Gastrocnemius medialis (tissue), 4 donors: ENCODE data around the gene PARS2. TPM values are rescaled to one million over a fixed set of nuclear protein-coding genes. Genes with fewer than 3 reads are reported as not detected.

Experiments
- ATAC-seq, 2 donors: fragments of 150-250 bp; one replicate each; pipeline ENCODE4 v1.9.1; 2016
- DNase-seq, 2 donors: peaks; one replicate each; pipeline ENCODE4 v3.0.0-alpha.2; 2019
- H3K27ac ChIP-seq, 4 donors: fragments of 200-600 bp; sonication (generic); 1 replicate in 1 of 4; 2 replicates in 3 of 4; pipeline ENCODE4 v1.5.1; 2016 to 2018; ENCODE audit warnings: mild to moderate bottlenecking in 2 of 4, moderate library complexity in 1 of 4
- H3K27me3 ChIP-seq, 3 donors: fragments of 200-600 bp; sonication (generic) in 2 of 3; 1 replicate in 1 of 3; 2 replicates in 2 of 3; pipeline versions ENCODE4 v1.5.1 to v1.6.0; 2016 to 2019; ENCODE audit warnings: mild to moderate bottlenecking in 1 of 3, moderate library complexity in 1 of 3
- H3K36me3 ChIP-seq, 2 donors: fragments of 200-600 bp; sonication (generic) in 1 of 2; one replicate each; pipeline ENCODE4 v1.5.1; 2017 to 2018
- H3K4me1 ChIP-seq, 2 donors: fragments of 200-600 bp; sonication (generic) in 1 of 2; one replicate each; pipeline ENCODE4 v1.5.1; 2016 to 2017; ENCODE audit warnings: mild to moderate bottlenecking in 2 of 2
- H3K4me3 ChIP-seq, 4 donors: fragments of 200-600 bp; sonication (generic) in 3 of 4; 1 replicate in 1 of 4; 2 replicates in 3 of 4; pipeline ENCODE4 v1.5.1; 2016 to 2019; ENCODE audit warnings: mild to moderate bottlenecking in 2 of 4
- H3K9me3 ChIP-seq, 3 donors: fragments of 200-600 bp; sonication (generic) in 2 of 3; 1 replicate in 1 of 3; 2 replicates in 2 of 3; pipeline ENCODE4 v1.5.1; 2016 to 2019
- POLR2A ChIP-seq, 2 donors: fragments of 450-650 bp; IDR thresholded peaks; one replicate each; pipeline ENCODE4 v1.6.1; 2017; ENCODE audit warnings: antibody characterized with exemption in 2 of 2, mild to moderate bottlenecking in 2 of 2, moderate library complexity in 2 of 2
- in situ Hi-C, 4 donors: fragments of 200-750 bp; cut with MboI; loops; one replicate each; pipeline versions ENCODE4 v1.15.0 to v1.8.0; 2017; ENCODE audit warnings: low sequenced_read_pairs in 4 of 4
- intact Hi-C: fragments of 100-400 bp; cut with DNase I; formaldehyde crosslinking; loops from one replicate; pipeline ENCODE4 v1.15.1; 2023; ENCODE audit warnings: low total_unique reads
- total RNA-seq, 4 donors: library from RNA; depleted of rRNA; stranded (reverse); fragments of >200 nt; gene quantifications; one replicate each; pipeline versions ENCODE4 v1.1.0 to v1.2.3, GENCODE V29; 2016
- TF ChIP-seq, protein P1 (sequence below), 5 experiments: fragments of 450-650 bp in 3 of 5; fragments of 200-600 bp in 2 of 5; sonication (generic) in 2 of 5; IDR thresholded peaks in 4 of 5; conservative IDR thresholded peaks in 1 of 5; 1 replicate in 4 of 5; 2 replicates in 1 of 5; pipeline ENCODE4 v1.5.1; 2016 to 2019; ENCODE audit warnings: antibody characterized with exemption in 5 of 5, mild to moderate bottlenecking in 3 of 5, moderate library complexity in 3 of 5

The PARS2 gene
- total RNA-seq, 4 donors from 2014 or later = 4.7 to 8.4 (median 4.9) TPM

DNA sequence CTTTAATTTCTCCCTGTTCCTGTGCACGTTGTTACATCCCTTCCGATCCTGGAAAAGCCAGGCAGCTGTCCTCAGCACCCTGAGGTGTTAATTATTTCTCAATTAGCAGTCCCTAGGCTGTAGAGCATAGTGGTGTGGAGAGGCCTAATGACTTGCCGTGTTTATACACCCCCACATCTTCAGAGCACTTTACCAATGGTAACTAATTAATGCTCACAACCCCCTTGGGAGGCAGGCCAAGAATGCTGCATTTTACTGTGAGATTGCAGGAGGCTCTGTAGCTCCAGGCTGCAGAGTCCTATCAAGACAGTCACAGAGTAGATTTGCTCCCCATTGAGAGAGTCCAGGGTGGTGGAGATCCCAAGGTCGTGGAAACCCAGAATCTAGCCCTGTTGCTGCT lies 2.4 kb upstream of the PARS2 start:
- TF ChIP-seq, protein P1, sequence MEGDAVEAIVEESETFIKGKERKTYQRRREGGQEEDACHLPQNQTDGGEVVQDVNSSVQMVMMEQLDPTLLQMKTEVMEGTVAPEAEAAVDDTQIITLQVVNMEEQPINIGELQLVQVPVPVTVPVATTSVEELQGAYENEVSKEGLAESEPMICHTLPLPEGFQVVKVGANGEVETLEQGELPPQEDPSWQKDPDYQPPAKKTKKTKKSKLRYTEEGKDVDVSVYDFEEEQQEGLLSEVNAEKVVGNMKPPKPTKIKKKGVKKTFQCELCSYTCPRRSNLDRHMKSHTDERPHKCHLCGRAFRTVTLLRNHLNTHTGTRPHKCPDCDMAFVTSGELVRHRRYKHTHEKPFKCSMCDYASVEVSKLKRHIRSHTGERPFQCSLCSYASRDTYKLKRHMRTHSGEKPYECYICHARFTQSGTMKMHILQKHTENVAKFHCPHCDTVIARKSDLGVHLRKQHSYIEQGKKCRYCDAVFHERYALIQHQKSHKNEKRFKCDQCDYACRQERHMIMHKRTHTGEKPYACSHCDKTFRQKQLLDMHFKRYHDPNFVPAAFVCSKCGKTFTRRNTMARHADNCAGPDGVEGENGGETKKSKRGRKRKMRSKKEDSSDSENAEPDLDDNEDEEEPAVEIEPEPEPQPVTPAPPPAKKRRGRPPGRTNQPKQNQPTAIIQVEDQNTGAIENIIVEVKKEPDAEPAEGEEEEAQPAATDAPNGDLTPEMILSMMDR (IDR thresholded peaks at IDR 0.05 in 4 of 5, conservative IDR thresholded peaks at IDR 0.05 in 1 of 5) = no peak
- no peak for TF ChIP-seq POLR2A (IDR thresholded peaks at IDR 0.05)
- Histone ChIP-seq H3K36me3 (no peaks in the 10 kb centered on the region), H3K27me3 (no peaks in the 10 kb centered on the region), H3K27ac (no peak overlapping the region), H3K4me3 (no peak overlapping the region), H3K9me3 (no peaks in the 10 kb centered on the region), H3K4me1 (peaks cover 6 to 9% of the 10 kb centered on the region in 2 donors)
- intact Hi-C loops (no loop called here), in situ Hi-C loops (loop anchor here in 1 of 4 donors (25.0 kb wide), 2 partner anchors 704 to 904 kb away; partner anchors contain the start of genes TCEANC2 and TMEM59)
- ATAC-seq (no peak), DNase-seq (no peak)

DNA sequence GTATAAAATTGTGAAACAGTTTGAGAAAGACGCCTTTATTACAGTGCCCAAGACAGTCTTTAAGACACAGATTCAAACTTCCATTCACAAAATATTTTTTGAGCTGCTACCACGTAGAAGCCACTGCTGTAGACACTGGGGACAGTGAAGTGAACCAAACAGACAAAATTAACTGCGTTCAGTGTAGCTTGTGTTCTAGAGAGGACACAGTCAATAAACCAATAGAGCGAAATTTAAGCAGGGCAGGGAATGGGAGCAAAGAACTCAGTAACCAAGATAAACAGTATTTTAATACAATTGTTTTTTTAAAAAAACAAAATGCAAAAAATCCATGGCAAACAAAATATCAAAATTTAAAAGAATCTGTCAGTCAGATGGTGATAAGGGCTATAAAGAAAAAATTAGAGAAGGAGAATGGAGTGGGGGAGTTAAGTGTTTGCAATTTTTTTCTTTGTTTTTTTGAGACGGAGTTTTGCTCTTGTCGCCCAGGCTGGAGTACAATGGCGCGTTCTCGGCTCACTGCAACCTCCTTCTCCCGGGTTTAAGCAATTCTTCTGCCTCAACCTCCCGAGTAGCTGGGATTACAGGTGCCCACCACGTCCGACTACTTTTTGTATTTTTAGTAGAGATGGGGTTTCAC lies 719 bp upstream of the PARS2 start:
- TF ChIP-seq POLR2A (IDR thresholded peaks at IDR 0.05) = no peak
- TF ChIP-seq, protein P1 (IDR thresholded peaks at IDR 0.05 in 4 of 5, conservative IDR thresholded peaks at IDR 0.05 in 1 of 5) = no peak
- intact Hi-C loops = loop anchor here (1.0 to 5.0 kb wide), 3 partner anchors 50 to 927 kb away; partner anchors contain the start of genes NDC1 and TTC4

DNA sequence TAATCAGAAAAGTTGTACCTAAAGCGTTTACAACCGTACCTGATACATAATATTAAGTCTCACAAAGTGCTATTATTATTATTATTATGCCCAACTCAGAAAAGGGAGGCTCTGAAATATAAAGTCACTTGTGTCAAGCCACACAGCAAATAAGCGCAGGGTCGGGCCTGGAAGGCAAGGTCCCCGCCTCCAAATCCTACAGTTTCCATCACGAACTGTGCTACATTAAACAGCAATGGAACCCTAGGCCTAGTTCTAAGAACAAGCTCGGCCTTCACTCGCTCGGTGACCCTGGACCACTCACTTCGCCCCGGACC lies 549 bp downstream of the PARS2 start:
- no peaks in the 10 kb centered on the region for H3K27me3 ChIP-seq
- peaks cover 6 to 9% of the 10 kb centered on the region in 2 donors for H3K4me1 ChIP-seq
- peak overlapping the region; percentile 79 to 85 (median 84) for H3K27ac ChIP-seq
- peak overlapping the region; percentile 75 to 84 (median 82) for H3K4me3 ChIP-seq
- ATAC-seq (no peak), DNase-seq (no peak)
- H3K36me3 ChIP-seq = peaks cover 0 to under 1% of the 10 kb centered on the region in 2 donors
- in situ Hi-C loops = loop anchor here in 1 of 4 donors (25.0 kb wide), 2 partner anchors 701 to 901 kb away; partner anchors contain the start of genes TCEANC2 and TMEM59
- intact Hi-C loops = loop anchor here (1.0 to 5.0 kb wide), 3 partner anchors 48 to 925 kb away; partner anchors contain the start of genes NDC1 and TTC4
- TF ChIP-seq, protein P1 (IDR thresholded peaks at IDR 0.05 in 4 of 5, conservative IDR thresholded peaks at IDR 0.05 in 1 of 5) = no peak
- no peak for TF ChIP-seq POLR2A (IDR thresholded peaks at IDR 0.05)
- H3K9me3 ChIP-seq = no peaks in the 10 kb centered on the region

More for the DNA sequence above, 719 bp upstream of the PARS2 start:
- peak; percentile 17 to 38 for ATAC-seq
- in situ Hi-C loops = loop anchor here in 1 of 4 donors (25.0 kb wide), 2 partner anchors 703 to 903 kb away; partner anchors contain the start of genes TCEANC2 and TMEM59
- peak overlapping the region; percentile 47 to 82 (median 78) for H3K4me3 ChIP-seq
- H3K4me1 ChIP-seq = peaks cover 6 to 9% of the 10 kb centered on the region in 2 donors
- no peaks in the 10 kb centered on the region for H3K27me3 ChIP-seq
- no peaks in the 10 kb centered on the region for H3K36me3 ChIP-seq
- peak overlapping the region; percentile 66 to 79 (median 72) for H3K27ac ChIP-seq
- DNase-seq = no peak
- no peaks in the 10 kb centered on the region for H3K9me3 ChIP-seq

DNA sequence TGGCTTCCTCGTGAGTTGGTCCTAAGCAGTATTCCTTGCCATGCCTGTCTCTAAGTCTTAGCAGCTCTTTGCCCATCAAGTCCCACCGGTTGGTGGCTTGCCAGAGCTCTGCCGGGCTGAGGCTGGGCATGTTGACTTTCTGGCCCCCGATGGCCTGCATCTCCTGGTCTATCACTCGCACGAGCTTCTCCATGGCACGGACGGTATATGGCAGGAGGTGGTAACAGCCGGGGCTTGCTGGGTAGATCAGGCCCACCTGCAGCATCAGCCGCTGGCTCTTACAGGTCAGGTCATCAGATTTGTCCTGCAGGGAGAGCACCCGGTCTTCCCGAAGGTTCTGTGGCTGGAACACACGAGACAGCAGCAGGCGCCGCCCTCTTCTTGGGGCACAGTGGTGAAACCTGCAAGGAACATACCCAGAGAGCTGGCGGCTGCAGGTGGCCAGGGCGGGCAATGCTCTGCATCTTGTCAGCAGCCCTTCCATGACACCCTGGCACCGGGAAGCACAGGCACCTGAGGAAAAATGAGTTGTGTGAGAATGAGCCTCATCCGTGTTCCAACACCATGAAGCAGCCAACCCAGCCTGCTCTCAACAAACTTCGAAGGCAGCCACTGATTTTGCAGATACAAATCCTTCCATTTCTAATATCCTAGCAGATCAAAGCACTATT lies 5.5 kb downstream of the PARS2 start:
- H3K27me3 ChIP-seq = no peaks in the 10 kb centered on the region
- H3K27ac ChIP-seq = no peak overlapping the region
- no peak for TF ChIP-seq POLR2A (IDR thresholded peaks at IDR 0.05)
- TF ChIP-seq, protein P1 (IDR thresholded peaks at IDR 0.05 in 4 of 5, conservative IDR thresholded peaks at IDR 0.05 in 1 of 5) = no peak
- no peak for DNase-seq
- H3K4me1 ChIP-seq = peaks cover 6 to 14% of the 10 kb centered on the region in 2 donors
- no peaks in the 10 kb centered on the region for H3K9me3 ChIP-seq
- ATAC-seq = no peak
- H3K4me3 ChIP-seq = no peak overlapping the region
- intact Hi-C loops (no loop called here), in situ Hi-C loops (loop anchor here in 1 of 4 donors (25.0 kb wide), 2 partner anchors 697 to 897 kb away; partner anchors contain the start of genes TCEANC2 and TMEM59)
- H3K36me3 ChIP-seq = peaks cover 0 to 32% of the 10 kb centered on the region in 2 donors
